Loucy (cell line): ENCODE measurements around the gene ARHGAP15.
A peak's percentile ranks its signal among the peaks of the same experiment; 100 is the strongest.

ENCODE experiments used
- H2AFZ ChIP-seq: fragments of 200-600 bp; sonication (generic); 2 replicates; pipeline ENCODE4 v1.6.0; 2016; ENCODE audit warnings: antibody characterized with exemption, mild to moderate bottlenecking, low read length, moderate library complexity
- H3F3A ChIP-seq: fragments of 200-600 bp; 2 replicates; pipeline ENCODE4 v1.6.0; 2016; ENCODE audit warnings: antibody characterized with exemption, low read depth, mild to moderate bottlenecking
- H3K27me3 ChIP-seq: fragments of 200-600 bp; sonication (generic); 2 replicates; pipeline ENCODE4 v1.6.1; 2014; ENCODE audit warnings: low read length, mild to moderate bottlenecking; ENCODE audit not compliant: insufficient read depth, poor library complexity, severe bottlenecking
- H3K36me3 ChIP-seq: fragments of 200-600 bp; sonication (generic); 2 replicates; pipeline ENCODE4 v1.6.1; 2016; ENCODE audit warnings: low read length; ENCODE audit not compliant: insufficient read depth
- H3K4me1 ChIP-seq: fragments of 200-600 bp; sonication (generic); 2 replicates; pipeline ENCODE4 v1.5.1; 2014; ENCODE audit warnings: low read length, mild to moderate bottlenecking; ENCODE audit not compliant: insufficient read depth, poor library complexity, severe bottlenecking
- H3K4me2 ChIP-seq: fragments of 200-600 bp; sonication (generic); 2 replicates; pipeline ENCODE4 v1.6.0; 2014; ENCODE audit warnings: antibody characterized with exemption, low read length, low read depth, mild to moderate bottlenecking; ENCODE audit not compliant: poor library complexity, severe bottlenecking
- H3K4me3 ChIP-seq: fragments of 200-600 bp; sonication (generic); 2 replicates; pipeline ENCODE4 v1.5.1; 2014; ENCODE audit warnings: low read length, mild to moderate bottlenecking, mixed read lengths; ENCODE audit not compliant: poor library complexity, severe bottlenecking
- H3K79me2 ChIP-seq: fragments of 200-600 bp; sonication (generic); 2 replicates; pipeline ENCODE4 v1.6.1; 2014; ENCODE audit warnings: low read length; ENCODE audit not compliant: insufficient read depth
- H3K9ac ChIP-seq: fragments of 200-600 bp; sonication (generic); 2 replicates; pipeline ENCODE4 v1.6.0; 2014; ENCODE audit warnings: mild to moderate bottlenecking, low read depth, low read length, moderate library complexity; ENCODE audit not compliant: poor library complexity, severe bottlenecking
- H3K9me2 ChIP-seq: fragments of 200-600 bp; sonication (generic); replicated peaks from 2 replicates; pipeline ENCODE4 v1.6.1; 2016; ENCODE audit warnings: low read depth, low read length, mixed read lengths
- H3K9me3 ChIP-seq: fragments of 200-600 bp; sonication (generic); 2 replicates; pipeline ENCODE4 v1.6.1; 2014; ENCODE audit warnings: mild to moderate bottlenecking, antibody characterized with exemption, low read length, low read depth; ENCODE audit not compliant: insufficient read depth
- H4K20me1 ChIP-seq: fragments of 200-600 bp; sonication (generic); 2 replicates; pipeline ENCODE4 v1.6.0; 2014; ENCODE audit warnings: antibody characterized with exemption, low read length, mild to moderate bottlenecking; ENCODE audit not compliant: insufficient read depth, poor library complexity, severe bottlenecking
- EZH2phosphoT487 ChIP-seq: fragments of 200-600 bp; IDR thresholded peaks from 2 replicates; pipeline ENCODE4 v1.6.1; 2018; ENCODE audit warnings: antibody characterized with exemption, mild to moderate bottlenecking, moderate library complexity, borderline replicate concordance
- TF ChIP-seq, protein P1 (sequence below): fragments of 200-600 bp; sonication (generic); conservative IDR thresholded peaks from 2 replicates; pipeline ENCODE4 v1.5.1; 2014; ENCODE audit warnings: mild to moderate bottlenecking, antibody characterized with exemption, low read length

ARHGAP15 gene

DNA sequence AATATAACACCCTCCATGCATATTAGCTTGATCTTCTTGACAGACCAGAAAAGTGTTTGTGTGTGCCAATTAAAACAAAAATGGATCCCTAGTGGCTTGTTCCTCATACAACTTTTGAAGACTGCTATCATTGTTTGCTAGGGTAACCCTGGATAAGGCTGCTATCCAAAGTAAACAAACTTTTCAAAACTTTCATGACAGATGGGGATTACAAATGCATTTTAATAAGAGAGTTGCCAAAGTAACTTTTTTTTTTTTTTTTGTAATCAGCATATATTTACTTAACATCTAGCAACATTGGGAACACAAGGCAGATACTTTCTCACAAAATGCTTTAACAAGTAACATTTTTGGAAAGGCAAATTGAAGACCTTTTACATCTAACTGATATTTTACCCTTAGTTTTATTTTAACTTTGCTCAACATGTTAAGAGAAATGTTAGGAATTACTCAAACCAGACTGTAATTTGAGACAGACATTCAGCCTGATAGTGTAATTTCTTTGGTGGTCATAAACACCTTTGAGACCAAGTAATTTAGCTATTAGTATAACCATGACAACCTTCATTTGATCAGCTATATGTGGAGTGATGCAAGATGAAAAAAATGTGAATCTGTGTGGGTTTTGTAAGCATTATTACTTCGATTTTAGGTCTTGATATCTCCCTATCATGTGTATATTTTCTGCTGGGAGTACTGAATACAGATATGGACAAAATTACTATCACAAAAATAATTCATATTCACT lies 300.9 kb downstream of the ARHGAP15 start:
- Histone ChIP-seq H2AFZ (no peak overlapping the region), H4K20me1 (peaks cover 17% of the 10 kb centered on the region), H3K27me3 (no peaks in the 10 kb centered on the region), H3K4me2 (no peak overlapping the region), H3K36me3 (peaks cover 7% of the 10 kb centered on the region; the same call in 1 of the 2 replicates), H3F3A (0 out of 2 replicates have a peak, but pooled peaks cover 2% of the 10 kb centered on the region), H3K4me3 (no peak overlapping the region), H3K4me1 (peaks cover 9% of the 10 kb centered on the region), H3K9ac (no peak overlapping the region), H3K9me2 (no peaks in the 10 kb centered on the region), H3K9me3 (no peaks in the 10 kb centered on the region), H3K79me2 (peaks cover 14% of the 10 kb centered on the region; the same call in 1 of the 2 replicates)
- TF ChIP-seq EZH2phosphoT487, result no peak
- TF ChIP-seq, protein P1, sequence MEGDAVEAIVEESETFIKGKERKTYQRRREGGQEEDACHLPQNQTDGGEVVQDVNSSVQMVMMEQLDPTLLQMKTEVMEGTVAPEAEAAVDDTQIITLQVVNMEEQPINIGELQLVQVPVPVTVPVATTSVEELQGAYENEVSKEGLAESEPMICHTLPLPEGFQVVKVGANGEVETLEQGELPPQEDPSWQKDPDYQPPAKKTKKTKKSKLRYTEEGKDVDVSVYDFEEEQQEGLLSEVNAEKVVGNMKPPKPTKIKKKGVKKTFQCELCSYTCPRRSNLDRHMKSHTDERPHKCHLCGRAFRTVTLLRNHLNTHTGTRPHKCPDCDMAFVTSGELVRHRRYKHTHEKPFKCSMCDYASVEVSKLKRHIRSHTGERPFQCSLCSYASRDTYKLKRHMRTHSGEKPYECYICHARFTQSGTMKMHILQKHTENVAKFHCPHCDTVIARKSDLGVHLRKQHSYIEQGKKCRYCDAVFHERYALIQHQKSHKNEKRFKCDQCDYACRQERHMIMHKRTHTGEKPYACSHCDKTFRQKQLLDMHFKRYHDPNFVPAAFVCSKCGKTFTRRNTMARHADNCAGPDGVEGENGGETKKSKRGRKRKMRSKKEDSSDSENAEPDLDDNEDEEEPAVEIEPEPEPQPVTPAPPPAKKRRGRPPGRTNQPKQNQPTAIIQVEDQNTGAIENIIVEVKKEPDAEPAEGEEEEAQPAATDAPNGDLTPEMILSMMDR, result no peak

- H3K9ac ChIP-seq, result no peak overlapping the region
- H3K9me3 ChIP-seq, result no peaks in the 10 kb centered on the region
- H2AFZ ChIP-seq, result no peak overlapping the region
- TF ChIP-seq EZH2phosphoT487, result no peak
- TF ChIP-seq, protein P1, result no peak
- peaks cover 14% of the 10 kb centered on the region; the same call in 1 of the 2 replicates for H3K79me2 ChIP-seq
- no peaks in the 10 kb centered on the region for H3K27me3 ChIP-seq
- H3F3A ChIP-seq, result 0 out of 2 replicates have a peak, but pooled peaks cover 3% of the 10 kb centered on the region
- peaks cover 9% of the 10 kb centered on the region for H3K4me1 ChIP-seq
- peaks cover 19% of the 10 kb centered on the region for H4K20me1 ChIP-seq
- no peaks in the 10 kb centered on the region for H3K9me2 ChIP-seq
- H3K36me3 ChIP-seq, result peaks cover 17% of the 10 kb centered on the region
- no peak overlapping the region for H3K4me3 ChIP-seq
- no peak overlapping the region for H3K4me2 ChIP-seq
Observed at GRCh38 chr2:143431316-143431715, 302.1 kb downstream of the ARHGAP15 start.

- Histone ChIP-seq H3K9me2 (no peaks in the 10 kb centered on the region), H4K20me1 (peaks cover 16% of the 10 kb centered on the region), H3K4me1 (peaks cover 9% of the 10 kb centered on the region), H3K9me3 (no peaks in the 10 kb centered on the region), H3F3A (0 out of 2 replicates have a peak, but pooled peaks cover 3% of the 10 kb centered on the region), H3K4me2 (no peak overlapping the region), H3K4me3 (no peak overlapping the region), H3K36me3 (peaks cover 30% of the 10 kb centered on the region), H3K79me2 (peaks cover 14% of the 10 kb centered on the region; the same call in 1 of the 2 replicates), H3K27me3 (no peaks in the 10 kb centered on the region), H3K9ac (no peak overlapping the region), H2AFZ (no peak overlapping the region)
- TF ChIP-seq, protein P1, result 0 out of 2 replicates have a peak, but pooled peaks have one; percentile 10
- no peak for TF ChIP-seq EZH2phosphoT487
Observed at GRCh38 chr2:143433251-143433650, 304.0 kb downstream of the ARHGAP15 start.
